PC-3 (cell line): ENCODE results near the gene CD79A. TPM values are rescaled to one million over a fixed set of nuclear protein-coding genes. Genes with fewer than 3 reads are reported as not detected.
"Not testable (repeated sequence)": the region's sequence is repeated elsewhere in the genome, so short reads cannot be mapped to it uniquely, and the experiment has no call there.

ENCODE experiments used
- ATAC-seq: fragments of 200-7000 bp; cut with Tn5 transposase; 2 replicates; pipeline ENCODE4 v1.9.1; 2020; ENCODE audit warnings: mild to moderate bottlenecking, moderate library complexity
- BruUV-seq: library from RNA; stranded (reverse); fragments of 400-500 nt; replicated peaks from 2 replicates; lab custom pipeline; 2021; lab: Mats Ljungman, UMichigan
- CTCF ChIA-PET: fragments of 300-600 bp; sonication (Branson Sonifier 250); formaldehyde crosslinking; loops from one replicate; lab custom pipeline; 2022; ENCODE audit warnings: antibody characterized with exemption; lab: Charles Lee
- POLR2A ChIA-PET: fragments of 300-600 bp; sonication (Branson Sonifier 250); formaldehyde crosslinking; loops from one replicate; lab custom pipeline; 2022; ENCODE audit warnings: antibody characterized with exemption; ENCODE audit not compliant: unreplicated experiment; lab: Charles Lee
- DNase-seq: peaks from one replicate; pipeline ENCODE4 v3.0.0-alpha.2; 2015
- H2AFZ ChIP-seq: fragments of 300-600 bp; sonication (generic); 2 replicates; pipeline ENCODE4 v1.6.0; 2016; ENCODE audit warnings: antibody characterized with exemption, low read length
- H3F3A ChIP-seq: fragments of 300-600 bp; sonication (generic); one replicate; pipeline ENCODE4 v1.6.0; 2017; ENCODE audit warnings: antibody characterized with exemption, low read length, control low read depth, mild to moderate bottlenecking; ENCODE audit not compliant: unreplicated experiment
- H3K27ac ChIP-seq: fragments of 300-600 bp; sonication (generic); 2 replicates; pipeline ENCODE4 v1.5.1; 2016; ENCODE audit warnings: mild to moderate bottlenecking, low read length
- H3K27me3 ChIP-seq: fragments of 300-600 bp; sonication (generic); 2 replicates; pipeline ENCODE4 v1.6.1; 2016; ENCODE audit warnings: low read length, mixed read lengths
- H3K36me3 ChIP-seq: fragments of 300-600 bp; sonication (generic); 2 replicates; pipeline ENCODE4 v1.6.1; 2016; ENCODE audit warnings: low read depth, mixed run types, low read length, mixed read lengths
- H3K4me1 ChIP-seq: fragments of 300-600 bp; sonication (generic); 2 replicates; pipeline ENCODE4 v1.5.1; 2016; ENCODE audit warnings: low read length; ENCODE audit not compliant: insufficient read depth
- H3K4me2 ChIP-seq: fragments of 300-600 bp; sonication (generic); 2 replicates; pipeline ENCODE4 v1.6.0; 2016; ENCODE audit warnings: low read length
- H3K4me3 ChIP-seq: fragments of 300-600 bp; sonication (generic); 2 replicates; pipeline ENCODE4 v1.5.1; 2016; ENCODE audit warnings: mild to moderate bottlenecking, low read length, mixed read lengths
- H3K79me2 ChIP-seq: fragments of 300-600 bp; sonication (generic); 2 replicates; pipeline ENCODE4 v1.6.1; 2017; ENCODE audit warnings: low read length, mixed read lengths
- H3K9ac ChIP-seq: fragments of 300-600 bp; sonication (generic); 2 replicates; pipeline ENCODE4 v1.6.0; 2016; ENCODE audit warnings: mild to moderate bottlenecking, low read length
- H3K9me2 ChIP-seq: fragments of 300-600 bp; sonication (generic); replicated peaks from 2 replicates; pipeline ENCODE4 v1.6.1; 2016; ENCODE audit warnings: mixed run types, low read length, mixed read lengths
- H3K9me3 ChIP-seq: fragments of 300-600 bp; sonication (generic); 2 replicates; pipeline ENCODE4 v1.6.1; 2016; ENCODE audit warnings: low read length, mixed read lengths
- H4K20me1 ChIP-seq: fragments of 300-600 bp; sonication (generic); 2 replicates; pipeline ENCODE4 v1.6.1; 2016; ENCODE audit warnings: low read length, mixed read lengths
- CTCF ChIP-seq: fragments of 300-600 bp; sonication (generic); conservative IDR thresholded peaks from 2 replicates; pipeline ENCODE4 v1.5.1; 2017; ENCODE audit warnings: antibody characterized with exemption, low read depth, mild to moderate bottlenecking, low read length
- EZH2 ChIP-seq: fragments of 300-600 bp; sonication (generic); IDR thresholded peaks from one replicate; pipeline ENCODE4 v1.6.1; 2017; ENCODE audit warnings: antibody characterized with exemption, mild to moderate bottlenecking, low read length; ENCODE audit not compliant: unreplicated experiment
- EZH2phosphoT487 ChIP-seq: fragments of 300-600 bp; sonication (generic); IDR thresholded peaks from 2 replicates; pipeline ENCODE4 v1.6.1; 2018; ENCODE audit warnings: mild to moderate bottlenecking, antibody characterized with exemption, low read length, borderline replicate concordance
- intact Hi-C: fragments of 100-400 bp; cut with micrococcal nuclease; formaldehyde crosslinking; loops from 2 replicates; pipeline ENCODE4 v1.9.0; 2023
- total RNA-seq: library from RNA; depleted of rRNA; stranded (reverse); fragments of >200 nt; gene quantifications from 2 replicates; pipeline ENCODE4 v1.2.3, GENCODE V29; 2014

The CD79A gene
- total RNA-seq, 1 experiment from 2014 or later = 0.11 TPM

- no peaks in the 10 kb centered on the region for H3K9me2 ChIP-seq
- no peaks in the 10 kb centered on the region for H3K9me3 ChIP-seq
- CTCF ChIA-PET = no interaction called here
- no peak overlapping the region for H3K27ac ChIP-seq
- H3K4me1 ChIP-seq = no peaks in the 10 kb centered on the region
- H3K36me3 ChIP-seq = no peaks in the 10 kb centered on the region
- H4K20me1 ChIP-seq = no peaks in the 10 kb centered on the region
- no TSS peak for BruUV-seq
- peaks cover 28% of the 10 kb centered on the region for H3K27me3 ChIP-seq
- H3K4me2 ChIP-seq = no peak overlapping the region
- ATAC-seq (no peak), DNase-seq (no peak)
- POLR2A ChIA-PET = no interaction called here
- TF ChIP-seq EZH2 (no peak), CTCF (no peak), EZH2phosphoT487 (no peak)
- H3K79me2 ChIP-seq = no peaks in the 10 kb centered on the region
- intact Hi-C loops = no loop called here
- no peak overlapping the region for H2AFZ ChIP-seq
- H3K4me3 ChIP-seq = no peak overlapping the region
- H3F3A ChIP-seq = no peaks in the 10 kb centered on the region
- no peak overlapping the region for H3K9ac ChIP-seq
These were observed 36.7 kb downstream of the CD79A start for GRCh38 chr19:41913538-41914423.

- H3K9me2 ChIP-seq, H3K9me3 ChIP-seq, H3K4me1 ChIP-seq, H2AFZ ChIP-seq, H3K4me2 ChIP-seq, POLR2A ChIA-PET, H3K27ac ChIP-seq, DNase-seq, H3K4me3 ChIP-seq, BruUV-seq, ATAC-seq, H3F3A ChIP-seq, intact Hi-C loops, H3K36me3 ChIP-seq, CTCF ChIA-PET, H3K9ac ChIP-seq, H4K20me1 ChIP-seq, H3K79me2 ChIP-seq: not testable (repeated sequence)
- peaks cover 28% of the 10 kb centered on the region for H3K27me3 ChIP-seq
These were observed 37.4 kb downstream of the CD79A start for GRCh38 chr19:41914424-41914834.

GRCh38 chr19:41915021-41915775 is 38.1 kb downstream of the CD79A start:
- H3K4me1 ChIP-seq = no peaks in the 10 kb centered on the region
- no TSS peak for BruUV-seq
- CTCF ChIA-PET = no interaction called here
- no peaks in the 10 kb centered on the region for H3K9me3 ChIP-seq
- H3K27ac ChIP-seq = no peak overlapping the region
- no peaks in the 10 kb centered on the region for H3K9me2 ChIP-seq
- intact Hi-C loops = no loop called here
- POLR2A ChIA-PET = no interaction called here
- ATAC-seq (no peak), DNase-seq (no peak)
- no peaks in the 10 kb centered on the region for H4K20me1 ChIP-seq
- H3K27me3 ChIP-seq = peaks cover 28% of the 10 kb centered on the region
- H3K4me2 ChIP-seq = no peak overlapping the region
- no peaks in the 10 kb centered on the region for H3K36me3 ChIP-seq
- H3K4me3 ChIP-seq = no peak overlapping the region
- H3F3A ChIP-seq = no peaks in the 10 kb centered on the region
- H3K79me2 ChIP-seq = no peaks in the 10 kb centered on the region
- no peak overlapping the region for H3K9ac ChIP-seq
- no peak overlapping the region for H2AFZ ChIP-seq
- TF ChIP-seq CTCF = no peak
- TF ChIP-seq EZH2phosphoT487 = no peak
- TF ChIP-seq EZH2 = no peak
